ENCODE results near the gene PLCB1.

DNA sequence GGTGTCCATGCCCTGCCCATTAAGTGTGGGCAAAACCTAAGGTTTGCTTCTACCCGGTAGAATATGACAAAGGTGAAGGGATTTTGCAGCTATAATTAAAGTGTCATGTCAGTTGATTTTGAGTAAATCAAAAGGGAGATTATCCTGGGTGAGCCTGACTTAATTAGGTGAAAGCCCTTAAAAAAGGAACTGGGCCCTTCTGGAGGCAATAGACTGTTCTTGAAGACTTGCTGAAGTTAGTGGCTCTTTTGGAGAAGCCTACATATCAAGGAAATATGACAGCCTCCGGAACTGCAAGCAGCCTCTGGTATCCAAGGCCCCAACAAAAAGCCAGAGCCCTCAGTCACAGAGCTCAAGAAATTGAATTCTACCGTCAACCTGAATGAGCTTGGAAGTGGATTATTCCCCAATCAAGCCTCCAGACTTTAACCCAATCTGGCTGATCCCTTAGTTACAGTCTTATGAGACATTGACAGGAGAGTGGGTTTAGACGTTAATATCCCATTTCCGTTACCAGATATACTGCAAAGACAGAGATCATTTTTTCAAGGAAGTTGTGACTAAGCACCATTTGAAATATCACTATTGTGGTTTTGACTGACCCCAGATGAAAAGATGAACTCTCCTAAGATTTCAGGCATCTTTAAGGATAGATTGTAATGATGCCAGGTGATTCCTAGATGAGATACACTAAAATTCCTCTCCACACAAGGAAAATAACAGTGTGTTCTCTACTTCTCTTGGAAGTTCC lies 303.4 kb downstream of the PLCB1 start:
- TF ChIP-seq TAF1 (IDR thresholded peaks at IDR 0.05; ENCODE audit: borderline replicate concordance, insufficient read depth, low read length) (no peak), POLR2AphosphoS5 (IDR thresholded peaks at IDR 0.05; ENCODE audit: low read depth, low read length) (no peak), REST (IDR thresholded peaks at IDR 0.05; ENCODE audit: insufficient read depth in 1 of 2, low read depth in 2 of 2, low read length in 2 of 2) (no peak)
